NB4 (cell line): Measurements from ENCODE around the gene CFAP43.

ENCODE experiments used
- DNase-seq: peaks from one replicate; pipeline ENCODE4 v3.0.0; 2010; ENCODE audit warnings: low read depth
- H3K4me3 ChIP-seq: one replicate; pipeline ENCODE4 v1.5.1; 2011; ENCODE audit warnings: mild to moderate bottlenecking, low read depth, low read length, moderate library complexity
- MYC ChIP-seq: IDR thresholded peaks from 2 replicates; pipeline ENCODE4 v1.6.1; 2011; ENCODE audit warnings: low read depth, low read length
- POLR2A ChIP-seq: IDR thresholded peaks from 2 replicates; pipeline ENCODE4 v1.6.1; 2011; ENCODE audit warnings: mild to moderate bottlenecking; ENCODE audit not compliant: insufficient read length; ENCODE audit errors: extremely low read depth
- TF ChIP-seq, protein P1 (sequence below): IDR thresholded peaks from one replicate; pipeline ENCODE4 v1.5.1; 2012; ENCODE audit warnings: low read depth, low read length
- TF ChIP-seq, protein P2 (sequence below): IDR thresholded peaks from 2 replicates; pipeline ENCODE4 v1.6.1; 2011; ENCODE audit warnings: low read depth, low read length

The CFAP43 gene

DNA sequence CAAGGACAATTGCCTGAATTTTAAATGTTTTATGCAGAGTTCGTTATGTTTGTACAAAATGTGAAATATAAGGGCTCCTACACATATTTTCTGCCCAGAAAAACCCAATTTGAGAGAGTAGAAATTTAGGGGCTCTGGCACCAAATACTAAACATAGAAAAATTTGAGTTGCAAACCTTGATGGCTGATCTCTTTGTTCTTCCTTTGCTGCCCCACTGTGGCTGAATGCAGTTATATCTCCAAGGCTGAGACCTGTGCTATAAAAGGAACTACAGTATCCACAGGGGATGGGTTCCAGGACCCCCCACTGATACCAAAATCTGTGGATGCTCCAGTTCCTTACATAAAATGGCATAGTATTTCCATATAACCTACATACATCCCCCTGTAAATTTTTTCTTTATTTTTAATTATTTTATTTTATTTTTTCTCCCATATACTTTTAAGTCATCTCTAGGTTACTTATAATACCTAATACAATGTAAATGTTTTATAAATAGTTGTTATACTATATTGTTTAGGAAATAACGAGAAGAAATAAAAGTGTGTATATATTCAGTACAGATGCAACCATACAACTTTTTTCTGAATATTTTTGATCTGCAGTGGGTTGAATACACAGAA lies 22.5 kb downstream of the CFAP43 start:
- no peak overlapping the region for H3K4me3 ChIP-seq
- DNase-seq, result peak; percentile 50
- TF ChIP-seq MYC, result no peak
- TF ChIP-seq, protein P1, sequence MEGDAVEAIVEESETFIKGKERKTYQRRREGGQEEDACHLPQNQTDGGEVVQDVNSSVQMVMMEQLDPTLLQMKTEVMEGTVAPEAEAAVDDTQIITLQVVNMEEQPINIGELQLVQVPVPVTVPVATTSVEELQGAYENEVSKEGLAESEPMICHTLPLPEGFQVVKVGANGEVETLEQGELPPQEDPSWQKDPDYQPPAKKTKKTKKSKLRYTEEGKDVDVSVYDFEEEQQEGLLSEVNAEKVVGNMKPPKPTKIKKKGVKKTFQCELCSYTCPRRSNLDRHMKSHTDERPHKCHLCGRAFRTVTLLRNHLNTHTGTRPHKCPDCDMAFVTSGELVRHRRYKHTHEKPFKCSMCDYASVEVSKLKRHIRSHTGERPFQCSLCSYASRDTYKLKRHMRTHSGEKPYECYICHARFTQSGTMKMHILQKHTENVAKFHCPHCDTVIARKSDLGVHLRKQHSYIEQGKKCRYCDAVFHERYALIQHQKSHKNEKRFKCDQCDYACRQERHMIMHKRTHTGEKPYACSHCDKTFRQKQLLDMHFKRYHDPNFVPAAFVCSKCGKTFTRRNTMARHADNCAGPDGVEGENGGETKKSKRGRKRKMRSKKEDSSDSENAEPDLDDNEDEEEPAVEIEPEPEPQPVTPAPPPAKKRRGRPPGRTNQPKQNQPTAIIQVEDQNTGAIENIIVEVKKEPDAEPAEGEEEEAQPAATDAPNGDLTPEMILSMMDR, result peak; percentile 63
- no peak for TF ChIP-seq POLR2A
- TF ChIP-seq, protein P2, sequence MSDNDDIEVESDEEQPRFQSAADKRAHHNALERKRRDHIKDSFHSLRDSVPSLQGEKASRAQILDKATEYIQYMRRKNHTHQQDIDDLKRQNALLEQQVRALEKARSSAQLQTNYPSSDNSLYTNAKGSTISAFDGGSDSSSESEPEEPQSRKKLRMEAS, result no peak

DNA sequence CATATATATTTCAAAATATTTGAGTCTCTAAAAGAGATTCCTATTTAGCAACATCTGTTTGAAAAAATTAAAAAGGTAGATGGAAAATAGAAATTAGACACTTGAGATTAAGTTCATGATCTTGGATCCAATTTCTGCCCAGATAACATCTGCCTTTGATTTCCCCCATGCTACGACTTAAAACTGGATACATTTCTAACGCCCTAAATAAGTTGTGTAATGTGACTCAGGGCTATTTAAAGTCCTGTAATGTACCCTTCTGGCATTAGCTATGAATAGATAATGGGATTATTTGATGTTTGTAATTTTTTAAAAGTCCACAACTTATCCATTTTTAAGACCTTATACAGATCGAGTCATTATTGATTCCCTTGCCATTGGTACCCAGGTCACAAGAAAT lies 23.4 kb downstream of the CFAP43 start:
- TF ChIP-seq MYC (no peak), POLR2A (no peak)
- TF ChIP-seq, protein P2, result no peak
- TF ChIP-seq, protein P1, result no peak
- H3K4me3 ChIP-seq, result no peak overlapping the region
- no peak for DNase-seq

DNA sequence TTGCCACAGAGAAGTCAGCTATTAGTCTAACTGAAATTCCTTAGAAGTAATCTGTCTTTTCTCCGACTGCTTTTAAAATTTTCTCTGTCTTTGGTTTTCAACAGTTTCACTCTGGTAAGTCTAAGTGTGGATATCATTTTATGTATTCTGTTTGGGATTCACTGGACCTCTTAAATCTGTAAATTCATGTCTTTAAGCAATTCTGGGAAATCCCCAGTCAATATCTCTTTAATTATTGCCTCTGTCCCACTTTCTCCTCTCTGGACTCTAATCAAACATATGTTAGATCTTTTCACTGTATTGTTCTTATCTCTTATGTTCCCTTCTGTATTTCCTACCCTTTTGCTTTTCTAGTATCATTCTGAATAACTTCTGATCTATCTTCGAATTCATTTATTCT lies 29.9 kb downstream of the CFAP43 start:
- H3K4me3 ChIP-seq, result no peak overlapping the region
- TF ChIP-seq MYC (no peak), POLR2A (no peak)
- TF ChIP-seq, protein P1, result no peak
- TF ChIP-seq, protein P2, result no peak

DNA sequence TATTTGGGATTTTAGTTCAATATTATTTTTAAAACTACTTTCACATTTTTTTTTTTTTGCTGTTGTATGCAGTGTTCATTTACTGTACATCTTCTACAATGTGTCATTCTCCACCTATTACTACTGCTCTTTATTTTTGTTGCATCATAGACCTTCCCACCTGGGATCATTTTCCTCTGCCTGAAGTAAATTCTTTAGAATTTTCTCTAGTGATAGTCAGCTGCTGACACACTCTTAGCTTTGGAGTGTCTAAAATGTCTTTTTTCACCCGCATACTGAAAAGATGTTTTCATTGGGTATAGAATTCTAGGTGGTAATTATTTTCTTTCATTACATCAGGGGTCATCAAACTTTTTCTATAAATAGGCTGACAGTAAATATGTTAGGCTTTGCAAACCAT lies 30.5 kb downstream of the CFAP43 start:
- no peak for DNase-seq
- no peak overlapping the region for H3K4me3 ChIP-seq
- TF ChIP-seq, protein P1, result no peak
- TF ChIP-seq, protein P2, result no peak
- TF ChIP-seq MYC (no peak), POLR2A (no peak)

More for the DNA sequence above, 29.9 kb downstream of the CFAP43 start:
- DNase-seq, result no peak

DNA sequence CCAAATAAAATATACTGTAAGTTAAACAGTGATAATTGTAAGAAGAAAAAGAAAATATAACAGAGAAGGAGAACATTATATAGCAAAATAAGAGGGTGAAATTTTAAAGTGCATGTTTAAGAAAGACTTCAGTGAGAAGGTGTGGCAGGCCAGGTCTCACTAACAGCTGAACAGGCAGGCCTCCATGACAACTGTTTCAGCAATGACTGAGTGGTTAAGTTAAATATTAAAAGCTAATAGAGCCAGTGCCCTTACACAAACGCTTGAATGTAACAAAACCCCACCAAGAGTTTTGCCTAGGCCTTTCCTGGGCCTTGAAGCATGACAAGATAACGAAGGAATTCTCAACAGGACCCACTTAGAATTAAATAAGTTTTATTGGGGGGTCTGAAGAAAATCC lies 32.6 kb downstream of the CFAP43 start:
- DNase-seq, result no peak
- H3K4me3 ChIP-seq, result no peak overlapping the region
- TF ChIP-seq MYC, result no peak
- TF ChIP-seq, protein P2, result no peak
- TF ChIP-seq, protein P1, result no peak

DNA sequence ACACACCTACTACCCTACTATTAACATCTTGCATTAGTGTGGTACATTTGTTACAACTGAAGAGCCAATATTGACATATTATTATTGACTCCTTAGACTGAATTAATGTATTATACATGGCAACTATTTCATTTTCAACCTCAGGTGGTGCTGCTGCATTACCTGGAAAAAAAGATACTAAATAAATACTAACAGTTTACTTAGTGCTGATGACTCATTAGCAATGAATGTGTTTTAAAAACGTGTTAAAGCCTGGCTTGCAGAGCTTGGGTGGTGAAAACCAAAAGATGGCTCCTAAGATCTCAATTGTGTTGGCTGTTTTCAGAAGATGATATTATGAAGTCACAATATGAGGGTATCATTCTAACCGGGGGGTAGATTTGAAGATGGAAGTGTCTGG lies 34.8 kb downstream of the CFAP43 start:
- DNase-seq, result no peak
- TF ChIP-seq MYC, result no peak
- TF ChIP-seq, protein P2, result no peak
- no peak for TF ChIP-seq POLR2A
- TF ChIP-seq, protein P1, result no peak
- no peak overlapping the region for H3K4me3 ChIP-seq
